Panc1 (cell line): ENCODE data around the gene MASP2. TPM values are rescaled to one million over a fixed set of nuclear protein-coding genes. Genes with fewer than 3 reads are reported as not detected.
"Not testable (repeated sequence)": the region's sequence is repeated elsewhere in the genome, so short reads cannot be mapped to it uniquely, and the experiment has no call there.

Experiments
- ATAC-seq: fragments of 200-7000 bp; cut with Tn5 transposase; 2 replicates; pipeline ENCODE4 v1.9.1; 2020; ENCODE audit warnings: mild to moderate bottlenecking, moderate library complexity
- BruUV-seq: library from RNA; stranded (reverse); fragments of 400-500 nt; replicated peaks from 2 replicates; lab custom pipeline; 2021; lab: Mats Ljungman, UMichigan
- CTCF ChIA-PET: fragments of 300-600 bp; sonication (Branson Sonifier 250); formaldehyde crosslinking; loops from one replicate; lab custom pipeline; 2022; ENCODE audit warnings: antibody characterized with exemption; lab: Charles Lee
- POLR2A ChIA-PET: fragments of 300-600 bp; sonication (Branson Sonifier 250); formaldehyde crosslinking; loops from one replicate; lab custom pipeline; 2022; ENCODE audit warnings: antibody characterized with exemption; lab: Charles Lee
- DNase-seq: peaks from one replicate; pipeline ENCODE4 v3.0.0-alpha.2; 2010; ENCODE audit warnings: low read depth, low spot score
- H3K27ac ChIP-seq: 2 replicates; pipeline ENCODE4 v1.5.1; 2011; ENCODE audit warnings: mild to moderate bottlenecking, low read length, inconsistent platforms
- H3K27me3 ChIP-seq: fragments of 200-500 bp; sonication (Bioruptor generic); 2 replicates; pipeline ENCODE4 v1.6.0; 2014; ENCODE audit warnings: low read length, inconsistent platforms; ENCODE audit not compliant: control insufficient read depth, insufficient read depth
- H3K36me3 ChIP-seq: fragments of 200-500 bp; sonication (Bioruptor generic); 2 replicates; pipeline ENCODE4 v1.5.1; 2014; ENCODE audit warnings: inconsistent platforms, mild to moderate bottlenecking, low read length, moderate library complexity; ENCODE audit not compliant: control insufficient read depth, insufficient read depth
- H3K4me1 ChIP-seq: 2 replicates; pipeline ENCODE4 v1.5.1; 2011; ENCODE audit warnings: inconsistent platforms, mild to moderate bottlenecking, low read length, moderate library complexity; ENCODE audit not compliant: control insufficient read depth, insufficient read depth
- H3K4me3 ChIP-seq, 2 experiments: 2 replicates each; pipeline ENCODE4 v1.5.1; 2011 to 2012; ENCODE audit warnings: low read depth in 2 of 2, low read length in 2 of 2, mild to moderate bottlenecking in 2 of 2, inconsistent platforms in 1 of 2, moderate library complexity in 1 of 2
- H3K9me3 ChIP-seq: fragments of 200-500 bp; sonication (Bioruptor generic); 2 replicates; pipeline ENCODE4 v1.5.1; 2014; ENCODE audit warnings: low read depth, mild to moderate bottlenecking, inconsistent platforms, low read length, moderate library complexity; ENCODE audit not compliant: control insufficient read depth, insufficient read depth
- POLR2AphosphoS5 ChIP-seq: IDR thresholded peaks from 2 replicates; pipeline ENCODE4 v1.6.1; 2012; ENCODE audit warnings: mild to moderate bottlenecking, low read depth, low read length, moderate library complexity
- SIN3A ChIP-seq: IDR thresholded peaks from 2 replicates; pipeline ENCODE4 v1.6.1; 2012; ENCODE audit warnings: low read depth, mild to moderate bottlenecking, low read length, moderate library complexity, borderline replicate concordance; ENCODE audit not compliant: insufficient read depth
- TCF7L2 ChIP-seq: IDR thresholded peaks from 2 replicates; pipeline ENCODE4 v1.6.1; 2011; ENCODE audit warnings: mild to moderate bottlenecking, low read depth, low read length, inconsistent platforms
- in situ Hi-C: cut with HindIII; loops from 2 replicates; pipeline ENCODE4 v1.10.0; 2016; ENCODE audit warnings: low sequenced_read_pairs, low pct_unique_long_range_greater_than_20kb
- intact Hi-C: fragments of 100-400 bp; cut with micrococcal nuclease; formaldehyde crosslinking; loops from one replicate; pipeline ENCODE4 v1.10.0; 2022; ENCODE audit not compliant: unreplicated experiment
- total RNA-seq: library from RNA; stranded (reverse); gene quantifications from one replicate; pipeline ENCODE4 v1.2.1, GENCODE V29; 2021; ENCODE audit not compliant: unreplicated experiment
- TF ChIP-seq, protein P1 (sequence below): fragments of 450-650 bp; IDR thresholded peaks from 2 replicates; pipeline ENCODE4 v1.5.1; 2017; ENCODE audit warnings: mild to moderate bottlenecking
- TF ChIP-seq, protein P2 (sequence below), 2 experiments: IDR thresholded peaks; 2 replicates each; pipeline ENCODE4 v1.6.1; 2011 to 2012; ENCODE audit warnings: low read depth in 2 of 2, control low read depth in 1 of 2, low read length in 1 of 2, mild to moderate bottlenecking in 1 of 2, moderate library complexity in 1 of 2; ENCODE audit not compliant: insufficient read depth in 1 of 2

MASP2 gene
- total RNA-seq, 1 experiment from 2014 or later, result 0.41 TPM

DNA sequence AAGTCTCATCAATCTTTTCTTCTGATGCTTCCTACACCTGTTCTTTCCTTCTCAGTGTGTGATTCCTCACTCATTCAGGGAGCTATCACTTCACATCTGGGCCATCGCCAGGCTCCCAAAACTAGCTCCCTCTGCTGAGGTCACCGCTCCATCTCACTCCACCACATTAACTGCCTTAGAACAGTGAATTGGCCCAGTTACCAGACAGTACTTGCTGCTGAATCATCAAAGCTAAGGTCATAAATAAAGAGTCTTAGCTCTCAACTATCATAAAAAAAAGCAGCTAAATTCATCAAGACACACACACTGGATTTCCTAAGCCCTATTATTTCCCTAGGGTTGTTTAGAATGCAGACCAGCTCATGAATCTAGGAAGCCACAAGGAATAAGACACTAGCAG is 31.6 kb upstream of the MASP2 start:
- BruUV-seq, result no TSS peak
- CTCF ChIA-PET, result no interaction called here

DNA sequence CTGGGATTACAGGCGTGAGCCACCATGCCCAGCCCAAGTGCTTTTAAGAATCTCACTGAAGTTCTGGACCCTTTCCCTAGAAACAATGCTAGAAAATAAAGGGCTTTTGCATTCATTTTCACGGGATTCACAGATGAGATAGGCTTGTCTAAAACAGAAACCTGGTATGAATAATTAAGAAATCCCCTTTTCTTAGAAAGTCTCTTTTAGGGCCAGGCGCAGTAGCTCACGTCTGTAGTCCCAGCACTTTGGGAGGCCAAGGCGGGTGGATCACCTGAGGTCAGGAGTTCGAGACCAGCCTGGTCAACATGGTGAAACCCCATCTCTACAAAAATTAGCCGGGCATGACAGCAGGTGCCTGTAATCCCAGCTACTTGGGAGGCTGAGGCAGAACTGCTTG is 26.4 kb upstream of the MASP2 start:
- H3K4me1 ChIP-seq, DNase-seq, H3K27me3 ChIP-seq, H3K27ac ChIP-seq, BruUV-seq, in situ Hi-C loops, ATAC-seq, intact Hi-C loops, CTCF ChIA-PET, H3K4me3 ChIP-seq, POLR2A ChIA-PET, H3K9me3 ChIP-seq: not testable (repeated sequence)
- peaks cover 15% of the 10 kb centered on the region for H3K36me3 ChIP-seq

More for the DNA sequence above, 31.6 kb upstream of the MASP2 start:
- no peaks in the 10 kb centered on the region for H3K4me1 ChIP-seq
- H3K9me3 ChIP-seq, result no peaks in the 10 kb centered on the region
- ATAC-seq, result no peak
- DNase-seq, result no peak
- TF ChIP-seq, protein P1, sequence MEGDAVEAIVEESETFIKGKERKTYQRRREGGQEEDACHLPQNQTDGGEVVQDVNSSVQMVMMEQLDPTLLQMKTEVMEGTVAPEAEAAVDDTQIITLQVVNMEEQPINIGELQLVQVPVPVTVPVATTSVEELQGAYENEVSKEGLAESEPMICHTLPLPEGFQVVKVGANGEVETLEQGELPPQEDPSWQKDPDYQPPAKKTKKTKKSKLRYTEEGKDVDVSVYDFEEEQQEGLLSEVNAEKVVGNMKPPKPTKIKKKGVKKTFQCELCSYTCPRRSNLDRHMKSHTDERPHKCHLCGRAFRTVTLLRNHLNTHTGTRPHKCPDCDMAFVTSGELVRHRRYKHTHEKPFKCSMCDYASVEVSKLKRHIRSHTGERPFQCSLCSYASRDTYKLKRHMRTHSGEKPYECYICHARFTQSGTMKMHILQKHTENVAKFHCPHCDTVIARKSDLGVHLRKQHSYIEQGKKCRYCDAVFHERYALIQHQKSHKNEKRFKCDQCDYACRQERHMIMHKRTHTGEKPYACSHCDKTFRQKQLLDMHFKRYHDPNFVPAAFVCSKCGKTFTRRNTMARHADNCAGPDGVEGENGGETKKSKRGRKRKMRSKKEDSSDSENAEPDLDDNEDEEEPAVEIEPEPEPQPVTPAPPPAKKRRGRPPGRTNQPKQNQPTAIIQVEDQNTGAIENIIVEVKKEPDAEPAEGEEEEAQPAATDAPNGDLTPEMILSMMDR, result no peak
- no peak for TF ChIP-seq POLR2AphosphoS5
- TF ChIP-seq, protein P2, sequence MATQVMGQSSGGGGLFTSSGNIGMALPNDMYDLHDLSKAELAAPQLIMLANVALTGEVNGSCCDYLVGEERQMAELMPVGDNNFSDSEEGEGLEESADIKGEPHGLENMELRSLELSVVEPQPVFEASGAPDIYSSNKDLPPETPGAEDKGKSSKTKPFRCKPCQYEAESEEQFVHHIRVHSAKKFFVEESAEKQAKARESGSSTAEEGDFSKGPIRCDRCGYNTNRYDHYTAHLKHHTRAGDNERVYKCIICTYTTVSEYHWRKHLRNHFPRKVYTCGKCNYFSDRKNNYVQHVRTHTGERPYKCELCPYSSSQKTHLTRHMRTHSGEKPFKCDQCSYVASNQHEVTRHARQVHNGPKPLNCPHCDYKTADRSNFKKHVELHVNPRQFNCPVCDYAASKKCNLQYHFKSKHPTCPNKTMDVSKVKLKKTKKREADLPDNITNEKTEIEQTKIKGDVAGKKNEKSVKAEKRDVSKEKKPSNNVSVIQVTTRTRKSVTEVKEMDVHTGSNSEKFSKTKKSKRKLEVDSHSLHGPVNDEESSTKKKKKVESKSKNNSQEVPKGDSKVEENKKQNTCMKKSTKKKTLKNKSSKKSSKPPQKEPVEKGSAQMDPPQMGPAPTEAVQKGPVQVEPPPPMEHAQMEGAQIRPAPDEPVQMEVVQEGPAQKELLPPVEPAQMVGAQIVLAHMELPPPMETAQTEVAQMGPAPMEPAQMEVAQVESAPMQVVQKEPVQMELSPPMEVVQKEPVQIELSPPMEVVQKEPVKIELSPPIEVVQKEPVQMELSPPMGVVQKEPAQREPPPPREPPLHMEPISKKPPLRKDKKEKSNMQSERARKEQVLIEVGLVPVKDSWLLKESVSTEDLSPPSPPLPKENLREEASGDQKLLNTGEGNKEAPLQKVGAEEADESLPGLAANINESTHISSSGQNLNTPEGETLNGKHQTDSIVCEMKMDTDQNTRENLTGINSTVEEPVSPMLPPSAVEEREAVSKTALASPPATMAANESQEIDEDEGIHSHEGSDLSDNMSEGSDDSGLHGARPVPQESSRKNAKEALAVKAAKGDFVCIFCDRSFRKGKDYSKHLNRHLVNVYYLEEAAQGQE (IDR thresholded peaks at IDR 0.05; ENCODE audit: insufficient read depth in 1 of 2, low read depth in 2 of 2, low read length in 1 of 2), result no peak
- TF ChIP-seq SIN3A, result no peak
- no peak for TF ChIP-seq TCF7L2
- H3K36me3 ChIP-seq, result peaks cover 25% of the 10 kb centered on the region
- no peak overlapping the region for H3K27ac ChIP-seq
- POLR2A ChIA-PET, result no interaction called here
- H3K4me3 ChIP-seq, result no peak overlapping the region
- H3K27me3 ChIP-seq, result no peaks in the 10 kb centered on the region
- intact Hi-C loops (no loop called here), in situ Hi-C loops (no loop called here)

DNA sequence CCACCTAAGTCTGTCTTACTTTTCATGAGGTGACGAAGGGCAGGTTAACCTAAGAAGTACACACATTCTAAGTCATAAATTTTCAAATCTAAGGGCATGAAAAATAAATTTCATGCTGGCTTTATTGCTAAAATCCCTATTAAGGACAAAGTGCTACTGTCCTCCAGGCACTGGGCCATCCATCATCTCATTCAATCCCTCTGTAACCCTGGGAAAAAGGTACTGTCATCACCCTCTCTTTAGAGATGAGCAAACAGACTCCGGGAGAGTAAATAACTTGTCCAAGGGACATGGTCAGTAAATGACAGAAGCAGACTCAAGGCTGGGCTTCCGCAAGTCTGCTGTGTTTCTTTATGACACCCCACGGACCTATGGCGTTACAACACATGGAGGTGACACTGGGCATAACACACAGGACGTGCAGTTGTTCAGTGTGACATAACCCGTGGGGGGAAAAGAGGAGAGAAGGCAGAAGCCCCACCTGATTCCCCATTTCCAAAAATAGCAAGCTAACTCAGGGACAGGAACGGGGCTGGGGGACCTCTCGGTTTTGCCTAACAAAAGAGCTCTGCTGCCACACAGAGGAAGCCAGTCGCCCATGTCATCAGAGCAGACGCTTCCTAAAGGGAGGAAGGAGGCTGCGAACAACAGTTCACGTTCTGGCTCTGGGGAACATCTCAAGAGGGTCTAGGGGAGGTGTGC is 25.3 kb upstream of the MASP2 start:
- Histone ChIP-seq H3K4me3 (no peak overlapping the region), H3K27me3 (no peaks in the 10 kb centered on the region), H3K9me3 (no peaks in the 10 kb centered on the region), H3K27ac (no peak overlapping the region), H3K4me1 (no peaks in the 10 kb centered on the region), H3K36me3 (peaks cover 23% of the 10 kb centered on the region)
- CTCF ChIA-PET, result no interaction called here
- BruUV-seq, result no TSS peak
- POLR2A ChIA-PET, result no interaction called here
- DNase-seq, result no peak
- TF ChIP-seq SIN3A (no peak), POLR2AphosphoS5 (no peak)
- intact Hi-C loops (no loop called here), in situ Hi-C loops (no loop called here)
- ATAC-seq, result no peak
